OCI-LY1 (cell line): Measurements from ENCODE around the gene ESX1.

Experiments used
- CTCF ChIP-seq: fragments of 200-600 bp; sonication (generic), shearing (Covaris generic); IDR thresholded peaks from 2 replicates; pipeline ENCODE4 v1.5.1; 2017; ENCODE audit warnings: mild to moderate bottlenecking, antibody characterized with exemption, low read length, moderate library complexity, mixed read lengths
- EZH2 ChIP-seq: fragments of 200-600 bp; sonication (generic), shearing (Covaris generic); IDR thresholded peaks from 2 replicates; pipeline ENCODE4 v1.8.0; 2017; ENCODE audit warnings: borderline replicate concordance, mixed run types, mild to moderate bottlenecking, antibody characterized with exemption, low read length, moderate library complexity, mixed read lengths

- TF ChIP-seq CTCF (no peak), EZH2 (no peak)
These were observed 27.5 kb upstream of the ESX1 start for GRCh38 chrX:104282166-104282725.
